ENCODE data around the gene ARFRP1.
"Not testable (repeated sequence)": the region's sequence is repeated elsewhere in the genome, so short reads cannot be mapped to it uniquely, and the experiment has no call there.

The ARFRP1 gene

DNA sequence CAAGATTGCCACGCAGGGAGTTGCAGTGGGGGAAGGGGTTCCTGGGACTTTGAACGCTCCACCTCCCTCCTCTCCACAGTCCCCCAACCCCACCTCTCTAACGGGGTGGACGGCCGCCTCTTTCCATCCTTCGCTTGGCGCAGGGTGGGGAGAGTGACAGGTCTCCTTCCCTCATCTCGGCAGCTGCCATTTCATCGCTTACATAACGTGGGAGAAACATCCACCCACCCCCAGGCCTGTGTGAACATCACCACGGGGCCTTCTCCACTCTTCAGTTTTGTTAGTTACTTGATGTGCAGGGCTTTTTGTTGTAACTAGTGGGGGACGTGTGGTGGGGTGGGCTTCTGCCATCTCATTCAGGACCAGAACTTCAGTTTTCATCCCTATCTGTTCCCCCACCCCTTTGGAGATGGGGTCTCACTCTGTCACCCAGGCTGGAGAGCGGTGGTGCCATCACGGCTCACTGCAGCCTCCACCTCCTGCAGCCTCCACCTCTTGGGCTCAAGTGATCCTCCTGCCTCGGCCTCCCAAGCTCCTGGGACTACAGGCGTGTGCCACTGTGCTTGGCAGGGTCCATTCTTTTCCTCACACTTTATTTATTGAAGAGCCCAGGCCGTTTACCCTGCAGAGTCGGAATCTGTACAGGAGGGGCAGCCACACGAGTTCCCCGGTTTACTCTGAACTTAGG lies 32.0 kb downstream of the ARFRP1 start:
- no peak for DNase-seq (ENCODE audit: low spot score)

DNA sequence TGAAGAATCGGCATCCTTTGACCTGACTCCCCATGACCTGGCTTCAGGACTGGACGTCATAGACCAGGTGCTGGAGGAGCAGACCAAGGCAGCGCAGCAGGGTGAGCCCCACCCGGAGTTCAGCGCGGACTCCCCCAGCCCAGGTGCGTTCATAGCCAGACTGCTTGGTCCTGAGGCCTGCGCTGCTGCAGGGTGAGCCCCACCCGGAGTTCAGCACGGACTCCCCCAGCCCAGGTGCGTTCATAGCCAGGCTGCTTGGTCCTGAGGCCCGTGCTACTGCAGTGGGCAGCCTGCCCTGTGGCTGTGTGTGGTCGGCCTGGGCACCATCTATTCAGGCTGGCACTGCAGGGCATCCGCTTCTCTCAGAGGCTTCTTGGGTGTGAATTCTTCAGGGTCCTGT lies 33.8 kb downstream of the ARFRP1 start:
- no peak for DNase-seq (ENCODE audit: low spot score)

GRCh38 chr20:63672666-63673065 lies 35.1 kb downstream of the ARFRP1 start:
- DNase-seq (ENCODE audit: low spot score), result no peak

GRCh38 chr20:63671695-63672094 lies 36.1 kb downstream of the ARFRP1 start:
- not testable (repeated sequence) for DNase-seq (ENCODE audit: low spot score)

- no peak for DNase-seq (ENCODE audit: low spot score)
These were observed 39.4 kb downstream of the ARFRP1 start for GRCh38 chr20:63668351-63668750.

DNA sequence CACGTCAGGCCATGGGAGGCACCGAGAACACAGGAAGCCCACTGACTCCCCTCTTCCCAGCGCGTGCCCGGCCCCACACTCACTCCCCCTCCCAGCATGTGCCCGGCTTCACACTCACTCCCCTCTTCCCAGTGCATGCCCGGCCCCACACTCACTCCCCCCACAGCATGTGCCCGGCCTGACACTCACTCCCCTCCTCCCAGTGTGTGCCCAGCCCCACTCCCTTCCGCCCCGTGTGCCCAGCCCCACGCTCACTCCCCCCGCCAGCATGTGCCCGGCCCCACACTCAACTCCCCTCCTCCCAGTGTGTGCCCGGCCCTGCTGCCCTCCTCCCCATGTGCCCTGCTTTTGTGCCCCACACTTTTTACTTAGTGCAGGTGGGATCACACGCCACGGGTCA lies 39.9 kb downstream of the ARFRP1 start:
- DNase-seq (ENCODE audit: low spot score), result no peak

GRCh38 chr20:63665708-63666107 lies 42.1 kb downstream of the ARFRP1 start:
- no peak for DNase-seq (ENCODE audit: low spot score)

GRCh38 chr20:63664861-63665594 lies 42.7 kb downstream of the ARFRP1 start:
- DNase-seq (ENCODE audit: low spot score), result peak; percentile 61

- no peak for DNase-seq (ENCODE audit: low spot score)
These were observed 43.5 kb downstream of the ARFRP1 start for GRCh38 chr20:63664143-63664851.

GRCh38 chr20:63663332-63664066 lies 44.3 kb downstream of the ARFRP1 start:
- DNase-seq (ENCODE audit: low spot score), result no peak

GRCh38 chr20:63662813-63663189 lies 45.0 kb downstream of the ARFRP1 start:
- no peak for DNase-seq (ENCODE audit: low spot score)

GRCh38 chr20:63661959-63662812 lies 45.6 kb downstream of the ARFRP1 start:
- DNase-seq (ENCODE audit: low spot score), result no peak

- no peak for DNase-seq (ENCODE audit: low spot score)
These were observed 46.7 kb downstream of the ARFRP1 start for GRCh38 chr20:63661108-63661507.

- no peak for DNase-seq (ENCODE audit: low spot score)
These were observed 47.2 kb downstream of the ARFRP1 start for GRCh38 chr20:63660622-63661021.

GRCh38 chr20:63660174-63660573 lies 47.6 kb downstream of the ARFRP1 start:
- not testable (repeated sequence) for DNase-seq (ENCODE audit: low spot score)

DNA sequence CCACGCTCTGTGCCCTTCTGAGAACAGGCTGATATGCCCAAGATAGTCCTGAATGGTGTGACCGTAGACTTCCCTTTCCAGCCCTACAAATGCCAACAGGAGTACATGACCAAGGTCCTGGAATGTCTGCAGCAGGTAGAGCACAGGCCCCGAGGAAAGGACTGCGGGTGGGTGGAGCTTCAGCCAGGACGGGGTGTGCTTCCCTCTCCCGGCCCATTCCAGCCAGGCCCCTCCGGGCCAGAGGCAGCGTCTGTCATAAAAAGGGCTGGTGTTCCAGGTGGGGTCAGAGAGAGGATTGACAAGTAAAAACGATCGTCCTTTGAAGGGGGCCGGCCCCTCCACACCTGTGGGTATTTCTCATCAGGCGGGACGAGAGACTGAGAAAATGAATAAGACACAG lies 48.4 kb downstream of the ARFRP1 start:
- DNase-seq (ENCODE audit: low spot score), result no peak

DNA sequence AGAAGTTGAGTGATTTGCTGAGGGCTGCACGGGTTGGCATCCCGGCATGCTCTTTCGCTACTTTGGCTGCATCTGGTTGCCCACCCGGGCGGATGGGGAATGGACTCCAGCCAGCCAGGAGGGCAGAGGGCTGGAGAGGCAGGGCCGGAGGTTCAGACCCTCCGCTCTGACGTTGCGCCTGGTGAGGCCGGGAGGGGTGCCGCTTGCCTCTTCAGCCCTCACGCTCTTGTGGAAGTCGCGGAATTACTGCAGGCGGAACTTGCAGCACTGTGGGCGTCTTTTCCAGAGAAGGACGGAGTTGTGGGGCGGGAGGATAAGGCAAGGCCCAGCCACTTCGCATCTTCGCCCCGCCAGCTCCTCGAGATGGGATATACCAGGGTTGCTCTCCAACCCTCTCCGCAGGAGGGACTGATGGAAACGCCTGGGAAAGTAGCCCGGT lies 49.0 kb downstream of the ARFRP1 start:
- no peak for DNase-seq (ENCODE audit: low spot score)

DNA sequence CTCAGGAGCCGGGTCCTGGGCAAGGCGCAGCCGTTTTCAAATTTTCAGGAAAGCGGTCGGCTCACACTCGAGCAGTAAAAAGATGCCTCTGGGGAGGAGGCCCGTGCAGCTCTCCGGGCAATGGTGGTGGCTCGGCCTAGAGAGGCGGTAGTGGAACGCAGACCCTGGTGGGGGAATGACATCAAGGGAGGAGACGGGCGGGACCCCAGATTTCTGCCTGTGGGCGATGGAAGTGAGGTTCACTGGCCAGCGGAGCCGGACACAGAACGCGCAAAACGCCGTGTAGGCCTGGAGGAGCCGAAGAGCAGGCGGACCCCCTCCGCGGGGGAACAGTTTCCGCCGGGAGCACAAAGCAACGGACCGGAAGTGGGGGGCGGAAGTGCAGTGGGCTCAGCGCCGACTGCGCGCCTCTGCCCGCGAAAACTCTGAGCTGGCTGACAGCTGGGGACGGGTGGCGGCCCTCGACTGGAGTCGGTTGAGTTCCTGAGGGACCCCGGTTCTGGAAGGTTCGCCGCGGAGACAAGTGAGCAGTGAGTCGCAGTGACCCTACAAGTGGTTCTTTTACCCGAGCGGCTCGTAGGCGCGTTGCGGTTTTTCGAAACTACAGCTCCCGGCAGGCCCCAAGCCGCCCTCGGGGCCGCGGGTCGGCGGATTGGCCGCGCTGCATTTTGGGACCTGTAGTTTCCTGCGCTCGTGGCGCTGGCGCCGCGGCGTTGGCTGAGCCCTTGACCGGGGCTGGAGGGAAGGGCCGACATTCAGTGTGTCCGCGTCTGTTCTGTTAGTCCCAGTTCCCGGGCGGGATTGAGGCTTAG lies 49.6 kb downstream of the ARFRP1 start, which contains the start of gene RTEL1:
TSS of gene RTEL1 (plus strand) at position 376 of the 812 bp plus-strand sequence. CDS start 1,091 bp downstream, outside the sequence.
- DNase-seq (ENCODE audit: low spot score), result peak; percentile 96

DNA sequence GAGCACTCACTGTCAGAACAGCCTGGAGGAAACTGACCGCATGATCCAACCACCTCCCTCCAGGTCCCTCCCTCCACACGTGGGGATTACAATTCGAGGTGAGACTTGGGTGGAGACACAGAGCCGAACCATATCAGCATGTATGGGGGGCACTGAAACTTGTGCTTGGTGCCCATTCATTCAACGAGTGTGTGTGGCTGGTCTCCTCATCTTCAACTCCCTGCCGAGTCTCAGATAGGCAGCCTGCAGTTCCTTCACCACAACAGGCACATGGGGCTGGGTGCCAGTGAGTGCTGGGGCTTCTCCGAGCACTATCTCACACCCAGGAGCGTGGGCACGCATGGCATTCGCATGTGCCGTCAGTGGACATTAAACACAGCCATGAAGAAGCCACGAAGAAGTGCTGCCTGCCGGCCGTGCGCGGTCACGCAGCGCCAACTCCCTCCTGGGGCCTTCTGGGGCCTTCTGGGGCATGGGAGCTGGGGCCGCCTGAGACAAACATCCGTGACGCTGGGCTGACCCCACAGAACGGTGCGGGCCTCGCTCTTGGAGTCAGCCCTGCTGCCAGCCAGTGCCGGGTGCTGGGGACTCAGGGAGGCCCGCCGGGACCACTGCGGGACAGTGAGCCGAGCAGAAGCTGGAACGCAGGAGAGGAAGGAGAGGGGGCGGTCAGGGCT lies 50.4 kb downstream of the ARFRP1 start:
- DNase-seq (ENCODE audit: low spot score), result peak; percentile 41

DNA sequence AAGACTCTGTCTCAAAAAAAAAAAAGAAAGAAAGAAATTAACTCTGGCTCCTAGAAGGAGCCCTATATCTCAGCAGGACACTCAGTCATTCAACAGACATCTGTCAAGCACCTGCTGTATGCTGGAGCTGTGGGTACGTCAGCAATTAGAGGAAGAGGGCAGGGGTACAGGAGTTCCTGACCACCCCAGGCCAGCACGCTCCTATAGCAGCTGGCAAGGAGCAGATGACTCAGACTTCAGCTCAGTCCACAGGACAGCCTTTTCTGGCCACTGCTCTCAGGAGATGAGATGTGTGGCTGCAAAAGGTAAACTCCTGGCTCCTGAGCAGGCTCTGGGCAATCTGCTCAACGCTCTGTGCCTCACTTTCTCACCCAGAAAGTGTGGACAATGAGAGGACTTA lies 51.3 kb downstream of the ARFRP1 start:
- DNase-seq (ENCODE audit: low spot score), result no peak

Data from AG08396 (cell line).